HepG2 (cell line): ENCODE measurements around the gene GMEB2. TPM values are rescaled to one million over a fixed set of nuclear protein-coding genes. Genes with fewer than 3 reads are reported as not detected.

Source experiments
- BATF2 ChIP-seq: sonication (generic); formaldehyde crosslinking; IDR thresholded peaks from 2 replicates; pipeline ENCODE4 v1.8.0; 2022; ENCODE audit warnings: mild to moderate bottlenecking, missing genetic modification reagents, moderate library complexity
- E2F2 ChIP-seq: sonication (generic); formaldehyde crosslinking; IDR thresholded peaks from 2 replicates; pipeline ENCODE4 v1.4.0; 2020; ENCODE audit warnings: missing genetic modification reagents, borderline replicate concordance
- E2F5 ChIP-seq: sonication (generic); formaldehyde crosslinking; conservative IDR thresholded peaks from 2 replicates; pipeline ENCODE4 v1.4.0; 2020; ENCODE audit warnings: missing genetic modification reagents
- HDAC1 ChIP-seq: sonication (generic); formaldehyde crosslinking; IDR thresholded peaks from 2 replicates; pipeline ENCODE4 v1.5.1; 2020; ENCODE audit warnings: mild to moderate bottlenecking, missing genetic modification reagents
- KLF16 ChIP-seq, 2 experiments: sonication (generic) in 1 of 2; formaldehyde crosslinking in 1 of 2; IDR thresholded peaks; 2 replicates each; pipeline versions ENCODE4 v1.6.1 to v1.8.0; 2016 to 2023; ENCODE audit warnings: missing genetic modification reagents in 2 of 2, missing compliant biosample characterization in 1 of 2
- KLF6 ChIP-seq: IDR thresholded peaks from 2 replicates; pipeline ENCODE4 v1.8.0; 2016; ENCODE audit warnings: missing biosample characterization, missing genetic modification reagents
- MIXL1 ChIP-seq: IDR thresholded peaks from 2 replicates; pipeline ENCODE4 v1.6.1; 2016
- NFRKB ChIP-seq: fragments of 450-650 bp; IDR thresholded peaks from 2 replicates; pipeline ENCODE4 v1.6.1; 2017
- PTBP1 ChIP-seq: fragments of 200-400 bp; formaldehyde crosslinking; IDR thresholded peaks from 2 replicates; pipeline ENCODE4 v1.6.1; 2018; ENCODE audit warnings: low read length, low read depth; ENCODE audit not compliant: poor library complexity, severe bottlenecking
- SP1 ChIP-seq, 2 experiments: fragments of 450-650 bp in 1 of 2; sonication (generic) in 1 of 2; formaldehyde crosslinking in 1 of 2; IDR thresholded peaks; 2 replicates each; pipeline versions ENCODE4 v1.4.0 to v1.6.1; 2016 to 2020; ENCODE audit warnings: missing genetic modification reagents in 1 of 2
- SSRP1 ChIP-seq: IDR thresholded peaks from 2 replicates; pipeline ENCODE4 v1.6.1; 2016; ENCODE audit warnings: control low read depth
- THYN1 ChIP-seq: sonication (generic); formaldehyde crosslinking; IDR thresholded peaks from 2 replicates; pipeline ENCODE4 v1.8.1; 2023; ENCODE audit warnings: low read depth, mild to moderate bottlenecking, moderate library complexity, missing genetic modification reagents, borderline replicate concordance
- ZBTB44 ChIP-seq: sonication (generic); formaldehyde crosslinking; IDR thresholded peaks from 2 replicates; pipeline ENCODE4 v1.4.0; 2020; ENCODE audit warnings: missing genetic modification reagents
- ZBTB7B ChIP-seq: sonication (generic); formaldehyde crosslinking; IDR thresholded peaks from 2 replicates; pipeline ENCODE4 v1.4.0; 2020; ENCODE audit warnings: missing genetic modification reagents
- ZNF383 ChIP-seq: sonication (generic); formaldehyde crosslinking; IDR thresholded peaks from 2 replicates; pipeline ENCODE4 v1.4.0; 2020; ENCODE audit warnings: missing genetic modification reagents, mild to moderate bottlenecking, borderline replicate concordance
- ZNF468 ChIP-seq: sonication (generic); formaldehyde crosslinking; IDR thresholded peaks from 2 replicates; pipeline ENCODE4 v1.8.0; 2022; ENCODE audit warnings: mild to moderate bottlenecking, moderate library complexity, missing genetic modification reagents
- ZNF746 ChIP-seq: sonication (generic); formaldehyde crosslinking; IDR thresholded peaks from 2 replicates; pipeline ENCODE4 v1.8.0; 2022; ENCODE audit warnings: mild to moderate bottlenecking, missing genetic modification reagents
- ZNF777 ChIP-seq: sonication (generic); formaldehyde crosslinking; IDR thresholded peaks from 2 replicates; pipeline ENCODE4 v1.4.0; 2020; ENCODE audit warnings: missing genetic modification reagents
- polyA plus RNA-seq, 8 experiments: library from polyadenylated mRNA; depleted of rRNA in 3 of 8; stranded (reverse) in 7 of 8; unstranded in 1 of 8; fragments of >200 nt; fragmentation: Illumina TruSeq in 4 of 8; extraction: Trizol in 4 of 8; gene quantifications; 2 replicates each; pipeline versions ENCODE4 v1.2.1 to v1.2.3, GENCODE V29; 2011 to 2016; ENCODE audit warnings: low read depth in 4 of 8, missing spikeins in 1 of 8, mixed read lengths in 1 of 8; ENCODE audit not compliant: insufficient read depth in 1 of 8
- total RNA-seq, 5 experiments: library from RNA; depleted of rRNA; stranded (reverse); fragments of >200 nt; fragmentation: Illumina TruSeq; extraction: Trizol; gene quantifications; 2 replicates each; pipeline ENCODE4 v1.2.3, GENCODE V29; 2016; ENCODE audit warnings: low read depth in 1 of 5
- TF ChIP-seq, protein P1 (sequence below): IDR thresholded peaks from 2 replicates; pipeline ENCODE4 v1.6.1; 2012; ENCODE audit warnings: low read length, improper control_type of control experiment
- TF ChIP-seq, protein P2 (sequence below): sonication (generic); formaldehyde crosslinking; conservative IDR thresholded peaks from 2 replicates; pipeline ENCODE4 v1.5.0; 2020; ENCODE audit warnings: missing genetic modification reagents

Gene GMEB2
- total and polyA plus RNA-seq, 2 of the 13 experiments (the other 11 are each of a cell fraction or from before 2014, with no cell fraction given) = 10.6 to 12.4 TPM

DNA sequence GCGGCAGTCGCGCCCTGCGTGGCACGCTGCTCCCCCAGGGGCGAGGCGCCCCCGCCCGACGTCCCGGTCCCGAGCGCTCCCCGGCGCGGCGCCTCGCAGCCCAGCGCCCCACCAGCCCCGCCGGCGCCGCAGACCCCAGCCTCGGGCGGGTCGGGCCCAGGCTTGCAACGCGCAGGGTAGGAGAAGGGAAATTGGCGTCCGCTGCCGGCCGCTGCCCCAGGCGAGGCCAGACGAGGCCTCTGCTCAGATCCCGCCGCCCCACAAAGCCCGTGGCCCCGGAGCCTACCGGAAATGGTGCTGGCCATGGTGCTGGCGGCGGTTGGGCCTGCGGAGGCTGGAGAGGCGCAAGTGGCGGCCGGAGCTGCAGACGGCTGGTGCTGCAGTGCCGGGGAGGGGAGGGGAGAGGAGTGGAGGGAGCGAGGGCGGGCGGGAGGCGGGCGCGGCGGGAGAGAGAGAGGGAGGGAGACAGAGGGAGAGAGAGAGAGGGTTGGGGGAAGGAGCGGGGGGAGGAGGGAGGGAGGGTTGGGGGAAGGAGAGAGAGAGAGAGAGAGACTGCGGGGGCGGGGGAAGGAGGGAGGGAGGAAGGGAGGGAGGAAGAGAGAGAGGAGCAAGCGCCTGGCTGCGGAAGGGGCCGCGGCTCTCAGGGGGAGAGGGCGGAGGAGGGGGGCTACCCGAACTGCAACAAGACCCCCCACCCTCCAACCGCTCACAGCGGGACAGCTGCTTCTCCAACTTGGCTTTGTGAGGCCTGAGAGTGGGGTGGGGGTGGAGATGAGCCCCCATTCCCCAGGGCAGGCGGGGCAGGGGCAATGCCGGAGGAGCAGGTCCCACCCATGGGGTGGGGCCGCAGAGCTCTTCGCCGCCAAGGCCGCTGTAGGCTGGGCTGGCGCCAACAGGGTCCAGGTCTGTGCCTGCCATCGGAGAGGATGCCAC, 26.4 kb upstream of the GMEB2 start, which contains the start of gene STMN3 (continued):
- TF ChIP-seq ZBTB7B (CRISPR knock-in tag) = peak; percentile 88
- peak; percentile 96 for TF ChIP-seq ZNF746 (CRISPR knock-in tag)
- peak; percentile 99 for TF ChIP-seq HDAC1
- TF ChIP-seq E2F5 (CRISPR knock-in tag) = peak; percentile 91
- peak; percentile 100 for TF ChIP-seq KLF6 (CRISPR knock-in tag)
- TF ChIP-seq BATF2 (CRISPR knock-in tag) = peak; percentile 99
- peak; percentile 92; the same call in 1 of the 2 replicates for TF ChIP-seq ZNF468 (CRISPR knock-in tag)
- TF ChIP-seq, protein P1, sequence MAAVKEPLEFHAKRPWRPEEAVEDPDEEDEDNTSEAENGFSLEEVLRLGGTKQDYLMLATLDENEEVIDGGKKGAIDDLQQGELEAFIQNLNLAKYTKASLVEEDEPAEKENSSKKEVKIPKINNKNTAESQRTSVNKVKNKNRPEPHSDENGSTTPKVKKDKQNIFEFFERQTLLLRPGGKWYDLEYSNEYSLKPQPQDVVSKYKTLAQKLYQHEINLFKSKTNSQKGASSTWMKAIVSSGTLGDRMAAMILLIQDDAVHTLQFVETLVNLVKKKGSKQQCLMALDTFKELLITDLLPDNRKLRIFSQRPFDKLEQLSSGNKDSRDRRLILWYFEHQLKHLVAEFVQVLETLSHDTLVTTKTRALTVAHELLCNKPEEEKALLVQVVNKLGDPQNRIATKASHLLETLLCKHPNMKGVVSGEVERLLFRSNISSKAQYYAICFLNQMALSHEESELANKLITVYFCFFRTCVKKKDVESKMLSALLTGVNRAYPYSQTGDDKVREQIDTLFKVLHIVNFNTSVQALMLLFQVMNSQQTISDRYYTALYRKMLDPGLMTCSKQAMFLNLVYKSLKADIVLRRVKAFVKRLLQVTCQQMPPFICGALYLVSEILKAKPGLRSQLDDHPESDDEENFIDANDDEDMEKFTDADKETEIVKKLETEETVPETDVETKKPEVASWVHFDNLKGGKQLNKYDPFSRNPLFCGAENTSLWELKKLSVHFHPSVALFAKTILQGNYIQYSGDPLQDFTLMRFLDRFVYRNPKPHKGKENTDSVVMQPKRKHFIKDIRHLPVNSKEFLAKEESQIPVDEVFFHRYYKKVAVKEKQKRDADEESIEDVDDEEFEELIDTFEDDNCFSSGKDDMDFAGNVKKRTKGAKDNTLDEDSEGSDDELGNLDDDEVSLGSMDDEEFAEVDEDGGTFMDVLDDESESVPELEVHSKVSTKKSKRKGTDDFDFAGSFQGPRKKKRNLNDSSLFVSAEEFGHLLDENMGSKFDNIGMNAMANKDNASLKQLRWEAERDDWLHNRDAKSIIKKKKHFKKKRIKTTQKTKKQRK = no peak
- TF ChIP-seq, protein P2, sequence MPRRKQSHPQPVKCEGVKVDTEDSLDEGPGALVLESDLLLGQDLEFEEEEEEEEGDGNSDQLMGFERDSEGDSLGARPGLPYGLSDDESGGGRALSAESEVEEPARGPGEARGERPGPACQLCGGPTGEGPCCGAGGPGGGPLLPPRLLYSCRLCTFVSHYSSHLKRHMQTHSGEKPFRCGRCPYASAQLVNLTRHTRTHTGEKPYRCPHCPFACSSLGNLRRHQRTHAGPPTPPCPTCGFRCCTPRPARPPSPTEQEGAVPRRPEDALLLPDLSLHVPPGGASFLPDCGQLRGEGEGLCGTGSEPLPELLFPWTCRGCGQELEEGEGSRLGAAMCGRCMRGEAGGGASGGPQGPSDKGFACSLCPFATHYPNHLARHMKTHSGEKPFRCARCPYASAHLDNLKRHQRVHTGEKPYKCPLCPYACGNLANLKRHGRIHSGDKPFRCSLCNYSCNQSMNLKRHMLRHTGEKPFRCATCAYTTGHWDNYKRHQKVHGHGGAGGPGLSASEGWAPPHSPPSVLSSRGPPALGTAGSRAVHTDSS (CRISPR knock-in tag) = no peak
- peak; percentile 97 for TF ChIP-seq MIXL1 (CRISPR knock-in tag)
- TF ChIP-seq SP1 (IDR thresholded peaks at IDR 0.05) = no peak
- TF ChIP-seq SP1 (CRISPR knock-in tag; IDR thresholded peaks at IDR 0.05) = peak; percentile 78
- peak; percentile 82 for TF ChIP-seq ZNF777
- no peak for TF ChIP-seq SSRP1 (CRISPR knock-in tag)
- peak; percentile 90; the same call in 1 of the 2 replicates for TF ChIP-seq E2F2 (CRISPR knock-in tag)
- 0 out of 2 replicates have a peak, but pooled peaks have one; percentile 62 for TF ChIP-seq ZNF383 (CRISPR knock-in tag)
- TF ChIP-seq NFRKB = no peak
- TF ChIP-seq THYN1 (CRISPR knock-in tag) = no peak
- no peak for TF ChIP-seq PTBP1
- TF ChIP-seq ZBTB44 = peak; percentile 99
- TF ChIP-seq KLF16 (CRISPR knock-in tag; IDR thresholded peaks at IDR 0.05) = peak; percentile 97 to 100
